ENCODE measurements around the gene KDM5B.

DNA sequence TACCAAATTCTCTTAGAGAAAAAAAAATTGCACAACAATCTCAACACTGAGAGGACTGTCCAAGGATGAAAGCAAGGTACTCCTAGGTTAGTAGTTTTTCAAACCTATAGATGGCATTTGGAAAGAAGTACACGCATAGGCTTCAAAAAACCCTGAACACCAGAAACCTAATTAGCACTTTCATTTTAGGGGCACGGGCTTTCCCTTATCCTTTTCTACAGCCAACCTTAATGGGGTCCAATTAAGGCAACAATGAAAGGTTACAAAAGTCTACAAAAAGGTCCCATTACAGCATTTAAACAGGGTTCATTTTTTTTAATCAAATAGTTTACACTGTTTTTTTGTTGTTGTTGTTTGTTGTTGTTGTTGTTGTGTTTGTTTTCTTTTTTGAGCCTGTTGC, 6.2 kb downstream of the KDM5B start:
- TF ChIP-seq, protein P1, sequence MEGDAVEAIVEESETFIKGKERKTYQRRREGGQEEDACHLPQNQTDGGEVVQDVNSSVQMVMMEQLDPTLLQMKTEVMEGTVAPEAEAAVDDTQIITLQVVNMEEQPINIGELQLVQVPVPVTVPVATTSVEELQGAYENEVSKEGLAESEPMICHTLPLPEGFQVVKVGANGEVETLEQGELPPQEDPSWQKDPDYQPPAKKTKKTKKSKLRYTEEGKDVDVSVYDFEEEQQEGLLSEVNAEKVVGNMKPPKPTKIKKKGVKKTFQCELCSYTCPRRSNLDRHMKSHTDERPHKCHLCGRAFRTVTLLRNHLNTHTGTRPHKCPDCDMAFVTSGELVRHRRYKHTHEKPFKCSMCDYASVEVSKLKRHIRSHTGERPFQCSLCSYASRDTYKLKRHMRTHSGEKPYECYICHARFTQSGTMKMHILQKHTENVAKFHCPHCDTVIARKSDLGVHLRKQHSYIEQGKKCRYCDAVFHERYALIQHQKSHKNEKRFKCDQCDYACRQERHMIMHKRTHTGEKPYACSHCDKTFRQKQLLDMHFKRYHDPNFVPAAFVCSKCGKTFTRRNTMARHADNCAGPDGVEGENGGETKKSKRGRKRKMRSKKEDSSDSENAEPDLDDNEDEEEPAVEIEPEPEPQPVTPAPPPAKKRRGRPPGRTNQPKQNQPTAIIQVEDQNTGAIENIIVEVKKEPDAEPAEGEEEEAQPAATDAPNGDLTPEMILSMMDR (IDR thresholded peaks at IDR 0.05): no peak
- no peak for TF ChIP-seq POLR2A (IDR thresholded peaks at IDR 0.05)
